Frontal cortex (tissue), 4 donors: ENCODE data around the gene MEGF11. TPM values are rescaled to one million over a fixed set of nuclear protein-coding genes. Genes with fewer than 3 reads are reported as not detected.
A peak's percentile ranks its signal among the peaks of the same experiment; 100 is the strongest.

ENCODE experiments used
- DNase-seq, 2 donors: peaks; one replicate each; pipeline ENCODE4 v3.0.0; 2012; ENCODE audit warnings: low spot score in 2 of 2
- FAIRE-seq: peaks from 2 replicates; lab custom pipeline; 2012; peaks lifted over from hg19 to GRCh38; lab: Jason Lieb, UNC
- total RNA-seq: library from RNA; depleted of rRNA; stranded (reverse); fragments of >200 nt; gene quantifications from one replicate; pipeline ENCODE4 v1.2.3, GENCODE V29; 2014
- donor health status: control.
- donor health status: control.
- donor health status: control.

The MEGF11 gene
- total RNA-seq, 1 donor from 2014 or later = 4.5 TPM

DNA sequence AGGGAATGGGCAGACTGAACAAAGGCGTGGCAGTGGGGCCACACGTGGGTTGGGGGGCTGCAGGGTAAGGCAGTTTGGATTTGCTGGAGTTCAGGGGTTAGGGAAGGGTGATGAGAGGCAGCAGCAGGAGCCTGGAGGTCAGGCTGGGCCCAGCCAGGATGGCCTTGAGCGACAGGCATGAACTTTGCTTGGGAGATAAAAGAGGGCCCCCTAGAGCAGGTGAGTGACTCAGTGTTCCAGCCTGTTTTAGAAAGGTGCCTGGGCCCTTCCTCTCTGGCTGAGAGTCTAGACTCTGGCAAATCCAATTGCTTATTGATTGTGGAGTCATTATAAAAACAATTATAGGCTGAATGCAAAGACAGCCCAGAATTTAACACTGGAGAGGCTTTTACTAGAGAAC, 309.1 kb downstream of the MEGF11 start:
- DNase-seq (no peak), FAIRE-seq (no peak)

DNA sequence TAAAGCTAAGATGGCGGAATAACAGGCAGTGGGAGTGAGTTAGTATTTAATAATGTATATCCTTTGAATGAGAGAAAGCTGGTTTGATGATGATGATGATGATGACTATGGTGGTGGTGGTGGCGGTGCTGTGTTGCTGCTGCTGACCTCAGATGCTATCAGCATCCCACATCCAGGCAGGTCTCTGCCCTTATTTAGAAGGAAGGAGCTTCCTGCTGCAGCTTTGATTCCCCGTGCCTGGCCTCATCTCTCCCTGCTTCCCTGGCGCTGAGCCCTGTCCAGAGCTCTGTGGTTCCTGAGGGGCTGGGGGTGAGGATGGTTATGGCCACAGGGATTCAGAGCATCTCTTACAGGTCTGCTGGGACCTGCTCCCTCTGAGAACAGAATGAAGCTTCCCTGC, 311.1 kb downstream of the MEGF11 start:
- FAIRE-seq = no peak

GRCh38 chr15:65940618-65940909, 313.0 kb downstream of the MEGF11 start:
- FAIRE-seq = no peak

More for the DNA sequence above, 311.1 kb downstream of the MEGF11 start:
- DNase-seq = no peak

GRCh38 chr15:65939901-65940617, 313.5 kb downstream of the MEGF11 start:
- FAIRE-seq = no peak
- DNase-seq = no peak

More at GRCh38 chr15:65940618-65940909, 313.0 kb downstream of the MEGF11 start:
- DNase-seq = no peak

DNA sequence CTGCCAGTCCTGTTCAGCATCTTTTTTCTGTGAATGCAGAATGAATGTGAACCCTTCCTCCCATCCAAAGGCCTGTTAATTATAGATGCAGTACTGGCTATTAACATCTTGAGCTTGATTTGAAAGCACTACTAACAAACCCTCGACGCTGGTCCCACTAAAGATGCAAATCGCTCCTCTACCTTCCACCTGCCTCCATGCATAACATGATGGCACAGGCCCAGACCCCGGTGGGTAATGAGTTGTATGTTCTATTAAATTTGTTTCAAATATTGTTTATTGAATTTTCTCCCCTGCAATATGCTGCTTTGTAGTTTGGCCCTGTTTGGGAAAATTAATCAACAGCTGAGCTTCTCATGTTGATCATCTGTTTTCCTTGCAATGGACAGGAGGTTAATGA, 314.9 kb downstream of the MEGF11 start:
- FAIRE-seq (no peak), DNase-seq (no peak)

GRCh38 chr15:65937476-65937875, 316.1 kb downstream of the MEGF11 start:
- peak in 1 of 2 donors; percentile 34 for DNase-seq

DNA sequence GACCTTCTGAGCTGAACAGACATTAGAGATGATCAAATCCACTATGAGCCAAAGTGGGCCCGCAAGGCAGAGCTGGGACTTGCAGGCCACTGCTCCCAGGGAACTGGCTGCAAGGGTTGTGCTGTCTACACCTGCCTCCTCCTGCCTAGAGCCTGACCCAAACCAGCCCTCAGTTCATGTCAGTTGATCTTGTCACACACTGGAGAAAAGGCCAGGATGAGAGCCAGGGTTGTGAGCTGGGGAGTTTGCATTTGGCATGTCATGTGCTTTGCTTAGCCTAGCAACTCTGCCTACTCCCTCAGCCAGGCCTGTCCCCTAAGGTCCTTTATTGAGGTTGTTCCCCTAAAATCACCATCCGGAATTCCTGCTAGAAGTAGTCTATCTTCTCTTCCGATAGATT, 316.5 kb downstream of the MEGF11 start:
- FAIRE-seq = no peak
- no peak for DNase-seq

More at GRCh38 chr15:65937476-65937875, 316.1 kb downstream of the MEGF11 start:
- FAIRE-seq = no peak

DNA sequence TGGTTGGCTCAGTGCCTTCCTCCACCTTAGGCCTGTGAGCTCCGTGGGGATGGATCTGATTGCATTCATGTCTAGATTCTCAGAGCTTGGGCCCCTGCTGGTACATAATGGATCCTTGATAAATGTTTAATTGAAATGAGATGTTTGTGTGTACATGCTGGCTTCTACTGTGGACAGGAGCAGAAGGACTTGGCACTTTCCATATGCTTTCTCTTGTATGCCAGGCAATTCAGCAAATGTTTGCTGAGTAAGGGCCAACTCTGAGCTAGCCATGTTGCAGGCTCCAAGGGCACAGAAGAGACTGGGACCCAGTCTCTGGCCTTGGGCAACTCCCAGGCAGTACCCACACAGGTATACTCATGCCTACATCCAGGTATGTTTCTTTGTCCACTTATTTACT, 317.3 kb downstream of the MEGF11 start:
- DNase-seq (no peak), FAIRE-seq (no peak)

DNA sequence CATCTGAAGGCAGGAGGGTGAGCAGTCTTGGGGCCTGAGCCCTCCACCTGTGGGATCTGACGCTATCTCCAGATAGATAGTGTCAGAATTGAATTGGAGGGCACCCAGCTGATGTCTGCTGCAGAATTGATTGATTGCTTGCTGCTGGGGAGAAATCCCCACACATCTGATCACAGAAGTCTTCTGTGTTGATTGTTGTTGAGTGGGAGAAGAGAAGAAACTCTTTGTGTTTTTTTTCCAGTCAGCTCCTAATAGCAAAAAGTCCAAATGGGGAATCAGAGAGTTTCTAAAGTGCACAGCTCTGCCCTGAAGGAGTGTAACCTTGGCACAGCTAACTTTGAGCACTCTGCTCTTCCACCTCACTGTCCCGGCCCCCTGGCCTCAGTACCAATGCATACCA, 318.2 kb downstream of the MEGF11 start:
- FAIRE-seq = no peak

DNA sequence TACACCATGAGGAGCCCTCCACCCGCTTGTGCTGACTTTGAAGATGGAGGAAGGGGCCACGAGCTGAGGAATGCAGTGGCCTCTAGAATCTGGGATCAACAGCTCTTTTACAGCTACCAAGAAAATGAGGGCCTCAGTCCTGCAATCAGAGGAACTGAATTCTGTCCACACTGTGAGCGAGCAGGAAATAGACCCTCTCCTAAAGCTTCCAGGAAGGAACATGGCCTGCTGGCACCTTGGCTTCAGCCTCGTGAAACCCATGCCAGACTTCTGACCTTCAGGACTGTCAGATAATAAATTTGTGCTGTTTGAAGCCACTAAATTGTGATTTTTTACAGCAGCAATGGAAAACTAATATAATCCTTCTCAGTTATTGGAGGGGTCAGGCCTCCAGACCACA, 322.3 kb downstream of the MEGF11 start:
- no peak for DNase-seq
- no peak for FAIRE-seq

More for the DNA sequence above, 318.2 kb downstream of the MEGF11 start:
- DNase-seq = no peak

- DNase-seq = no peak
- no peak for FAIRE-seq
Measured at GRCh38 chr15:65930134-65930533, 323.4 kb downstream of the MEGF11 start.

DNA sequence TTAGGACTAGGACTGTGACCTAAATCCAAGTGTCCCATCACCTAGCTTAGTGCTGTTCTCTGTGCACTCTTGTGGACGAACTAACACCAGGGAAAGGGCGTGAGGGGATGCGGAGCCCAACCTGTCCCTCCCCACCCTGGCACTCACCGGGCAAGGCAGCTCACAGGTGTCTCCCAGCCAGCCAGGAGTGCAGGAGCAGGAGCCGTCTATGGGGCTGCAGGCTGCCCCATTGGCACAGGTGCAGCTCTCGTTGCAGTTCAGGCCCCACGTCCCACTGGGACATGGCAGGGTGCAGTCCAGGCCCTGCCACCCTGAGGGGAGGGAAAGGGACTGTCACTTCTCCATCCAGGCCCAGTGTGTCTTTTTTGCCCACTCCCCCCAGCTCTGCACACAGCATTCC, 324.0 kb downstream of the MEGF11 start:
- FAIRE-seq = no peak
- no peak for DNase-seq

DNA sequence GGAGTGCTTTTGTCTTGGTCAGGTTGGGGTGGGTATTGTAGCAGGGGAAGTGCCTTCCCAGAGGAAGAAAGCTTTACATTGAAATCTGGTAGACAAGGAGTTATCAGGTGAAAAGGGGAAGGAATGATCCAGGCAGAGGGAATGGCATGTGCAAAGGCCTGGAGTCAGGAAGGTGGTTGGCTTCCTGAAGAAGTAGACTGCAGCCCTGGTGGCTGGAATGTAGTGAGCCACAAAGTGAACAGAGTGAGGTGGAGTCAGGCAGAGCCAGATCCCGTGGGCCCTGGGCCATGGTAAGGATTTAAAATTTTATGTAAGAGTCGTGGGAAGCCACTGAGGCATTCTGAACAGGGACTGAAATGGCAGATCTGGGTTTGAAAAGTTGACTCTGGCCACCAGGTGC, 326.0 kb downstream of the MEGF11 start:
- no peak for FAIRE-seq
- DNase-seq = no peak

DNA sequence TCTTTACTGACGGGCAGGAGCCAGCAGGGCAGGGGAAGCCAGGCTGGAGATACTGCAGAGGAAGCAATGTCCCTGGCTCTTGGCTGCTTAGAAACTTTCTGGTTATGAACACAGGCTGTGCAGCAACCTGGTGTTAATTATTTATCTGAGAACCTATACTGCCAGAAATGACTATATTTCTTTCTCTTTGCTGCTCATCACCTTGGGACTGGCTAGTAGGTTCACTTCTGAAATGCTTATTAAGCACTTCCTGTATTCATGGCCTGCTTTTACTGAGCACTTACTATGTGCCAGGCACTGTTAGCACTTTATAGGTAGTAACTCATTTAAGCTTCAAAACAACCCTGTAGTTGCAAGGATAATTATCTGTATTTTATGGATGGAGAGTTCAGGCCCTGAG, 326.7 kb downstream of the MEGF11 start:
- no peak for DNase-seq
- FAIRE-seq = no peak

GRCh38 chr15:65926459-65926858, 327.1 kb downstream of the MEGF11 start:
- FAIRE-seq = no peak
- DNase-seq = no peak

- no peak for DNase-seq
- FAIRE-seq = no peak
Measured at GRCh38 chr15:65925338-65925737, 328.2 kb downstream of the MEGF11 start.

- FAIRE-seq (no peak), DNase-seq (no peak)
Measured at GRCh38 chr15:65924004-65924403, 329.5 kb downstream of the MEGF11 start.

GRCh38 chr15:65923264-65923663, 330.3 kb downstream of the MEGF11 start:
- DNase-seq (no peak), FAIRE-seq (no peak)

GRCh38 chr15:65922621-65923020, 330.9 kb downstream of the MEGF11 start:
- DNase-seq = no peak

GRCh38 chr15:65921780-65922179, 331.8 kb downstream of the MEGF11 start:
- no peak for FAIRE-seq
- no peak for DNase-seq

More at GRCh38 chr15:65922621-65923020, 330.9 kb downstream of the MEGF11 start:
- no peak for FAIRE-seq

- DNase-seq (no peak), FAIRE-seq (no peak)
Measured at GRCh38 chr15:65920825-65921309, 332.7 kb downstream of the MEGF11 start.

- FAIRE-seq (no peak), DNase-seq (no peak)
Measured at GRCh38 chr15:65920121-65920520, 333.4 kb downstream of the MEGF11 start.
